ENCODE results near the gene RAB11FIP2.

Gene RAB11FIP2

DNA sequence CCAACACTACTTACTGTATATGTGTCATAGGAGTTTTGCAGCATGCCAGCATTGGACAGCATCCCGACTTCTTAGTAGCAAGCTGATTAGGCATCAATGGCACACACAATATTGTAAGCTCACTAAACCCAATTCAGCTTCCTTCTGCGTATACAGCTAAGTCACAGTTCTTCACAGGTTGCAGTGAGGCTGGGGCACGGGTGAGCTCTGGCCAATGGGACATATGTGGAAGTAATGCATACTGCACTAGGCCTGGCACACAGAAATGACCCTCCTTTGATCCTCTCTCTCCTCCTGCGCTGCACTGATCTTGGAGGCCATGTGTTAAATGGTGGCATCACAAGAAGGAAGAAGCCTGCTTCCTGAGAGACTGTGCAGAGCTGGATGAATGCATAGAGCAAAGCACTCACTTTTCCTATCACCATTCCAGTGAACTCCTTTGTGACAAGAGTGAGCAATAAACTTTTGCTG lies 11.9 kb downstream of the RAB11FIP2 start:
- no peak for DNase-seq

DNA sequence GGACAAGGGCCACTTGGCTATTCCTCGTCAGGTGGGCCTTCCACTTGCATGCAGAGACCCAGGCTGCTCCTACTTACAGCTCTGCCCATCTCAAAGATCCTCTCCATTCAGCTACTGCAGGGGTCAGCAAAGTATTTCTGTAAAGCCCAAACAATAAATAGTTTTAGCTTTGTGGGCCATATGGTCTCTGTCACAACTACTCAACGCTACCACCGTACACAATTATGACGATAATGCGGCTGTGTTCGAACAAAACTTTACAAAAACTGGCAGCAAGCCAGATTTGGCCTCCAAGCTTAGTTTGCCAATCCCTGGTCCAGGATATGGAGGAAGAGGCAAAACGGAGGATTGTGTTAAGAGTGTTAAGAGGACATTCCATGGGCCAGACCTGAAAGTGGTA lies 12.8 kb downstream of the RAB11FIP2 start:
- DNase-seq = peak; percentile 8

DNA sequence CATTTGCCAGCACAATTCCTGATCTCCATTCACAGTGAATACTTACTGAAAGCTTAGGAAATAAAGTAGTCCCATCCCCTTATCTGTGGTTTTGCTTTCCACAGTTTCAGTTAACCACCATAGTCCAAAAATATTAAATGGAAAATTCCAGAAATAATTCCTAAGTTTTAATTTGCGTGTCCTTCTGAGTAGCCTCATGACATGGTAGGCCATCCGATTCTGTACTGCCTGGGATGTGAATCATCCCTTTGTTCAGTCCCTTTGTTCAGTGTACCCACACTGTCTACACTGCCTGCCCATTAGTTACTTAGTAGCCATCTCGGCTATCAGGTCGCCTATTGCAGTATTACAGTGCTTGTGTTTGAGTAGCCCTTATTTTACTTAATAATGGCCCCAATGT lies 14.2 kb downstream of the RAB11FIP2 start:
- DNase-seq = no peak

DNA sequence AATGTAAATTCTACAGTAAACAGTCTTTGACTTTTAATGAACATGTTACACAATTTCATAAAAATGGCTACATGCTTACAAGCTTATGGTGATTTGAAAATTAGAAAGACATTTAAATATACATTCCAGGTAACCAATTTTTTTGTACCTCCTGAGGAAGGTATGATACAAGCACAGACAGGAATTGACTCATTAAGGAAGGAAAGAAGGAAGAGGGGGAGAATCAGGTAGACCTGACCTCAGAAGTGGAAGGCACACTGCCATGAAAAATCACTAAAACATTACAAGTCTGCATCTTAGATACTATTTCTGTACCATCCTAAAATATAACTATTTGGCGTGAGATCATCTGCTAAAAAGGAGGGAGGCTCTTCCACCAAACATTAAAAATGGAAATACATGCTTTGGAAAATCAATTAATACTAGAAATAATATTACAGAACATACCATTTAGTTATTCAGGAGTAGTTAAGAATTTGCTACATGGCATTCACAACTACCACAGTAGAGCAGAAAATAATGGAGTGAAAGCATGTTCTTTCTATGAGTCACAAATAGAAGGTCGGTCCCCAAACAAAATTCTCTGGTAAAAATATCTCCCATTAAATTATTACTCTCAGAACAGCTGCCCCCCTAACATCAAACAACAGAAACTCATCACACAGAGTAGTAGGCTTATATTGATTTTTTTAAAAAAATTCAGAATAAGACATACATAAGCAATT lies 15.2 kb downstream of the RAB11FIP2 start:
- no peak for DNase-seq

DNA sequence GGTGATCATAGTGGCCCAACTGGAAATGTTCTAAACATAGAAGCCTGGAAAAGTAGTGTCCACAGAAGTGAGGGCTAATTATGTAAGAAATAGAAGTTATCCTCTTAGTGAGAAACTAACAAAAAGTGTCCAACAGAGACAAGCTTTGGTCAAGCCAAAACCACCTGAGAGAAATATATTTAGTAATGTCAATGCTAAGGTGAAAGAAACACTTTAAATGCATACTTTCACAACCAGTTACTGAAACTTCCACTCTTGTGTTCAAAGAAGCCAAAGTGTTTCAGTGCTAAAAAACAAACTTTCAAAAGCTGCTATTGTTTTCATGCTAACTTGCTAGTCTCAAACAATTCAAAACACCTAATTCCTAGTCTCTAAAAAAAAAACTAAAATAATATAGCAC lies 18.1 kb downstream of the RAB11FIP2 start:
- no peak for DNase-seq

DNA sequence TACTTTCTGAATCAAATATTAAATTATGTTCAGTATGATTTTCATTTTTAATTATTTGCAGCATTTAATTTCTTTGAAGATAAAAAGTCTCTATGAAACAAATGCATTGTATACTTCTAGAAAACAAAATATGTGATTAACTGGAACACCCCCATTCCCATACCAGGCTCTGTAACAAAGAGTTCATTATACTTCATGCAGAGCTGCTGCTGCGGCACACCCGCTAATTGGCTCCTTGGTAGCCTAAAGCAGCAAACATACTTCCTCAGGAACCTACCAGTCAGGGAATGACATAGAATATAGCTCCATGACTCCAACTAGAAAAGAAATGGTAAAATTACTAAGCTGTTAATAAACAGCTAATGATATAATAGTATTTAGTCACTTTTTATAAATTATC lies 19.3 kb downstream of the RAB11FIP2 start:
- DNase-seq = no peak

DNA sequence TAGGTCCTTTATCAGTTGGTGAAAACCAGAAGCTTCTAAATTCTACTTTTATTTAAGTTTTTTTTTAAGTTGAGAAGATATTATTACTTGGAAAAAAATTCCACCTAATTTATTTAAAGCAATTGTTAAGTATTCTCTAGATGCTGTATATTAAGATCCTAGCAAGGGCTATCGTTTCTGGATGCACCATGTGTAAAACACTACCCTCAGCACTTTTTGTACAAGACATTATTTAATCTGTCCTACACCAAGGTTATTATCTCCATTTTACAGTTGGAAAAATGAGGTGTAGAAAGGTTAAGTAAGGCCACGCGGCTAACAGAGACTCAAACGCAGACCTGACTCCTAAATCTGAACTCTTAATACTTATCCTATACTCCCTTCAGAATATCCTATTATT lies 19.8 kb downstream of the RAB11FIP2 start:
- no peak for DNase-seq

DNA sequence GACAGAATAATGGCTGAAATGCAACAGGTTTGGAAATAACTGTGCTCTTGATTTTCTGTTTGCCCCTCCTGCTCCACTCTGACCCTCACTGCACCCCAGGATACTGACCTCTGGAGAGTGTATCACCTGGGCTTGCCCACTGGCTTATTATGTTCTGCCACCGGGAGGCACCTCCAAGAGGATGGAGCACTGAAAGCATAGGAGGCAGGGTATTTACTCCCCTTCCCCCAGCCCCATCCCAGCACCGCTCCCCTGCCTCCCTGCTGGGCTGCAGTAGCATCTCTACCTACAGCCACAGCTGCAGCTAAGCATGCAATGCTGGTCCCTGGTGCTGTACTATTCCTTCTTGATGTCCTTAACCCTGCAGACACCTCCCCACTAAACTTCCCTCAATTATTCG lies 26.4 kb downstream of the RAB11FIP2 start:
- no peak for DNase-seq

DNA sequence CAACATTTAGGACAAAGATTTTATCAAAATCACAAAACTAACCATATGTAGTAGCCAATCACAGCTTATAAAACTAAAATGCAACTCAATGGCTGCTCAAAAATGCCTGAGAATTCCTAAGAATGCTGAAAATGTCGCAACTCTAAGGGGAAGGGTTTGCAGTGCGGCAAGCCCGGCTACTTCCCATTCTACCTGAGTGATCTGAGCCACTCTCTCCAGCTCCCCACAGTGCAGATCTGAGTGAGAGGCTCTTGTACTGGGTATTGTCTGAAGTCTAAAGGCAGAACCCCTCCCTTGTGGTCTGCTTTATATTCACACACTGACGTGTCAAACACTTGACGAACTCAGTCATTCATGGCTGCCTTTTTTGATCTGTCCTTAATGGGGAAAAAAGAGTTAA lies 28.9 kb downstream of the RAB11FIP2 start:
- DNase-seq = no peak

DNA sequence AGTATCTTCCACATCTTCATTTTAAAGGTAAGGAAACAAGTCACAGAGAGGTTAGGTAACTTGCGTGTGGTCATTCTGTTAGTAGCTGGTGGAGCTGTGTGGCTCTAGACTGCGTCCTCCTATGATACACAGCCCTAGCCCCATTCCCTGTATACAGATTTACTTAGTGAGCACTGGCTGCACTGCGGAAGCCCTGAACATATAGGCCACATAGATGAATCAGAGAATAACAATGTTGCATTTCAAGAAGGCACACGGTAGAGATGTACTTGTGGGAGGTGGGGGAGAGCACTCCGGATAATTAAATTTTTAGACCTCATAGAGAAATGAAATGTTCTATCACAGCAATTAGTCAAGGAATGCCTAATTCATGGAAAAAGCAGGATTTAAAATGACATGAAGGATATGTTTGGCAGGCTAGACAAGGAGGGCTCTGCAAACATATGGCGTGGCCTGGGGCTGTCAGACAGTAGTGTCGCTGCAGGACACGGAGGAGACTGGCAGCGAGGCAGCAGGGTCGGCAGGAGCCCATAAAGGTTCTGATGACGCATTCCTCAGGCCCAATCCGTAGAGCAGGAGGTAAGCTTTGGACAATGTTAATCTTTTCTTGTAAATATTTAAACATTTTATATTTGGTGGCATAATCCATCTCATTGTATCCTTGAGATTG lies 29.5 kb downstream of the RAB11FIP2 start:
- no peak for DNase-seq

DNA sequence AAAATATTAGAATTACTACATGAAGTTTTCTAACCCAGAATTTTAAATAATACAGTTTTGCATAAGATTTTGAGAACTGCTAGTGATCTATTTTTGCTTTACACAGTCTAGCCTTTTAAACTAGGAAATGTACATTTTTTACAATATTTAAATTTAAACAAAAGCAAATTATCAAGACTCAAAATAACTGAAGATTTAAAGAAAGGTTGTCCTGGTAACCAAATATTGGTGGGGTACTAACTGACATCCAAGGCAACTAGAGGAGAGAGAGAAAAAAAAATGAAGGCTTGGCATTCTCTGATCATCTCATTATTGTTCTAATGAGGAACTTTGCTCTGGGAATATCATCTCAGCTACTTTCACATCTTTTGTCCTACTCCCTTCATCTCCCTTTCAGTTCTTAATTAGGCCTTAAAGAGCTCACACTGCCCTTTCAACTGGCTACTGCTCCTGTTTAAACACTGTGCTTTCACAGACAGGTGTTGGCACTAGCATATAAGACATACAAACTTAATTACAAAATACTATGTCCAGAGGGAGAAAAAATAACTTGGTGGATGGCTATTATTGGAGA lies 33.7 kb downstream of the RAB11FIP2 start:
- no peak for DNase-seq

DNA sequence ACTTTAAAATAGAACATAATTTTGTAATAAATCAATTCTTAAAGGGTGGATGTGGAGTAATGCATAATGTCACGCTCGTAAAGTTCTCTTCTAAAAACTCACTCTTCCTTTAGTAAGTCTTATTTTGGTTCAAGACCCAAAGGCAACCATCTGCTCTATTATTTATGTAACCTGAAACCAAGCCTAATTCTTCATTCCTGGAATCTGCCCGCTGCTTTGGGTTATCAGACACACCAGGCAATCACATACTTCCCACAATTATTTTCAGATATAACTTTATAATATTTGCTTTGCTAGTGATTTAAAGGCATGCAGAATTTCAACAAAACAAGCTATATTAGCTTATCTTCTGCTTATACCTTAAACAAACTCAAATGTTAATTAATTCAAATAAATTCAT lies 39.0 kb downstream of the RAB11FIP2 start:
- no peak for DNase-seq

DNA sequence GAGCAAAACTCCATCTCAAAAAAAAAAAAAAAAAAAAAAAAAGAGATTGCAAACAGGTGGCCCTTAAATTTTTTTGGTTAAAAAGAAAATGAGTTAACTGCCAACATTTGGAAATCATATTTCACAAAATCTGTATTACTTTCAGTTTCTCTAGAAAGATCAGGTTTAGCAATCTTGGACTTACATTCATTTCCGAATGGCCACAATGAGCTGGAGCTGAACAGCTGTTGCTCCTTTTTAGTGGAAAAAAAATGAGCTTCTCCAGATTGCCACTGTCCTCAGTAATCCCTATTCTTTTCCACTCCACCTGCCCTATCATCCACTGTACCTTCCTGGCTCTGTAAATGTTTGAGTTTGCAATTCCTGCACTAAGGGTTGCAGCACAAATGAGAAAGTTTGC lies 43.6 kb downstream of the RAB11FIP2 start:
- DNase-seq = no peak

DNA sequence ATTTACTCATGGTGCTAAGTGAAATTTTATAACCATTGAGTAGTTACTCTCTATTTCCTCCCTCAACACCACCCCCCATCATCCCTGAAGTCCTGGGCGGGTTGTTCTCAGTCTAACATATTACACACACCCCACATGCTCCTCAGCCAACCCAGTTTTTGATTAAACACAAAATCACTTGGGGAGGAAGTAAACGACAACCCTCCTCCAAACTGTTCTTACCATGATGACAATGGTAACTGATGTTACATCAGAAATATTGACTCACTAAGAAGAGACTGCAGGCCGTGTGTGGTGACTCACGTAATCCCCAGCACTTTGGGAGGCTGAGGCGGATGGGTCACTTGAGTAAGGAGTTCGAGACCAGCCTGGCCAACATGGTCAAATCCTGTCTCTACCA lies 44.2 kb downstream of the RAB11FIP2 start:
- DNase-seq = peak; percentile 53

DNA sequence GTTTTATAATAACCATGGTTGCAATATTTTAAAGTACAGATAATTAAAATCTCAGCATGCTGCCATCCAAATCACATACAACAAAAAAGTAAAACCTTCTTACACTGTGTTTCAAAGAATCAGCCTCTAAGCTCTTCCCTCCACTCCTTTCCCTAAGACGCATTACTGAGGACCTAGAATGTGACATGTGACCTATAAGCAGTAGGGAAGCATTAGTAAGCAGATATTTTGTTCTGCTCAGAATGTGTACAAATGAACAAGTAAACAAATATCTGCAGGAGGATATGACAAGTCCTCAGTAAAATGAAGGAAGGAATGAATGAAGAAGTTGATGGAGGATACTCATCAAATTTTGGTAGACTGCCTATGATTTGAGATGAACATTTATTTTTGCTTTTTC lies 49.1 kb downstream of the RAB11FIP2 start:
- DNase-seq = peak; percentile 45

DNA sequence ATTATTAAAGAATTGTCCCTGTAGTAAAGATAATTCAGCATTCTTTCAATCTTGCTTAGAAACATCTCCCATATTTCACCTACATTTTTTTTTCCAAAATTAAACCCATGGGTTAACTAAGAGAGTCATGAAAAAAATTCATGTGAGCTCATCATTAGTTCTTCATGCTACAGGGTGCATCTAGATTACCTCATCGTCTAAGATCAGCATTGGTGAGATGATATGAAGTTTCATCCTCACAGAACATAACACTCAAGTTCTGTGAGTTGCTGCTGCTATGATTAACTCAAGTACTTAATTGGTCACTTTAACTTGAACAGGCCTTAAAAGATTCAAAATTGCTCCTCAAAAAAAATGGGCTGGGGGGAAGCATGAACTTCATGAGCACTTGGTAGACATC lies 50.0 kb downstream of the RAB11FIP2 start:
- no peak for DNase-seq

DNA sequence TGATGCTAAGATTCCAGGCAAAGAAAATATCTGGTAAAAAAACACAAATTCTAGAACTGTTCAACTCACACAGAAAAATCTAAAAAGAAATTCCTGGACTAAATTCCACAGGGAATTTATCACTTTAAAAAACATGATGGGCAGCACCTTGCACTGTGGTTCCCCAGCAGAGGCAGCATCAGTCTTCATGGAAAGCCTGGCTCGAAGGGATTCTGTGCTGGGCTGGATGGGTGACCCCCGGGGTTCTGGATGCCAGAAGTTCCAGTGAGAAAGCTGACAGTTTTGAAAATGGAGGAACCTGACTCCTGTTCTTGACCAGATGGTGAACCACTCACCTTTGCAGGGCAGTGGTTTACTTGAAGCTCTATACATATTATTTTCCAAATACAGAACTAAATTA lies 52.0 kb downstream of the RAB11FIP2 start:
- DNase-seq = no peak

DNA sequence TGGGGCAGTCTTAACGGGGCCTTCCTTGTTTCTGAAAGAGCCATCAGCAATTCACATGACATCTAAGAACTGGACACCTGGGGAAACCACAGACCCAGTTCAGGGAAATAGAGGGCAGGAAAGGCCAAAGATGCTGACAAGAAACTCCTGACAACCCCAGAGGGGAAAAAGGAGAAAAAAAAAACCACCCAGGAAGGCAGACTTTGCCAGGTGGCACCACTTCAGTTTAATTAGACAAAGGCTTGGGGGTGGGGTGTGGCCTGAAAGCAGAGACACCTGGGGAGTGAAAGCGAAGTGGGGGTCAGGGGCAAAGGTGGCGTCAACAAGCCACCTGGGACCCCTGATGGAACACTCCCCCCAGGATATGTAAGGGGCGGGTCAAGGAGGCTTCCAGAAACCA lies 53.6 kb downstream of the RAB11FIP2 start:
- no peak for DNase-seq

DNA sequence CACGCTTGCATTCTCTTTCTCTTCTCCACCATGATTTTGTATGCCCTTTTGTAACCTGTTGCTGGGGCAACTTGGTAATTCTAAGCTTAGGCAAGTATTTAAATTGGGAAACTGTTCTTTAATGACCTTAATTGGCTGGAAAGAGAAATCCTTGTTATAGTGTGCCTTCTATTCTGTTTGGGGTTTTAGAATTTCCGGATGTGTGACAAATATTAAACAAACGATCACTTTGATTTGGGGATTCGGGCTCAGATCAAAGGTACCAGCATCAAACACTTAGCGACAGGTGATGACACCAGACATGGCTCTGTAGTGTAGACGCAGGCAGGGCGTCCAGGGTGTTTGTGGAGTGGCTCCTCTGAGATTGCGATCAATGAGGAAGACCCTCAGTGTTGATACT lies 55.0 kb downstream of the RAB11FIP2 start:
- DNase-seq = no peak

DNA sequence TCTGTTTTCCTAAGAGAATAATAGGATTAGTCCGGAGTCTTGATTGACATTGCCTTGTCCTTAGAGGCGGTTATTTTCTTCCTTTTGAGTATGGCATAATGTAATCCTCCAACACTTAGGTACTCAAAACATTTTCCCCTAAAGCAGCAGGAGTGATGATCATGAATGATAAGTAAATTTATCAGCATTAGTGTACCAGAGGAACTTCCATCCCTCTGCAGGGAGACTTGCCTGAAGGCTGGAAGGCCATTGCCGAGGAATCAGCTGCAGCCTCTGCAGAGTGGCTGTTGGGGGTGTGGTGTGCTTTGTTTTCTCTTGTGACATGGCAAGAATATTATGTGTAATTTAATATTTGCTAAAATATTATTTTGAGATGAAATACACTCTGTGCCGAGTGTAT lies 56.8 kb downstream of the RAB11FIP2 start:
- no peak for DNase-seq

DNA sequence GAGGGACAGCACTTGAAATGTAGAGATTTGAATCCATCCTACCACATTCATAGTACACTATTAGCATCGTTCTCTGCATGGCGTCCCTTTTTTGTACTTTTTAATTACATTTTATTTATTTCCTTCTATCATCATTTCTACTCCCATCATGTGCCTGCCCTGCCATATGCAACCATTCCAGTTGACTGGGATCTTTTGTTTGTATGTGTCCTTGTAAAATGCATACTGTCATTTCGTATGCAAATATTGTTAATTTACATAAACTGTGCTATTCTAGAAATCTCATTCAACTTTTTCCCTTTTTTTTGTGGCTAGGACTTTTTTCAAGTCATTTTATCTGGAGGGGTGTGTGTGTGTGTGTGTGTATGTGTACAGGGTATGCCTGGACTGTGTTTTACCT lies 57.9 kb downstream of the RAB11FIP2 start:
- DNase-seq = no peak

DNA sequence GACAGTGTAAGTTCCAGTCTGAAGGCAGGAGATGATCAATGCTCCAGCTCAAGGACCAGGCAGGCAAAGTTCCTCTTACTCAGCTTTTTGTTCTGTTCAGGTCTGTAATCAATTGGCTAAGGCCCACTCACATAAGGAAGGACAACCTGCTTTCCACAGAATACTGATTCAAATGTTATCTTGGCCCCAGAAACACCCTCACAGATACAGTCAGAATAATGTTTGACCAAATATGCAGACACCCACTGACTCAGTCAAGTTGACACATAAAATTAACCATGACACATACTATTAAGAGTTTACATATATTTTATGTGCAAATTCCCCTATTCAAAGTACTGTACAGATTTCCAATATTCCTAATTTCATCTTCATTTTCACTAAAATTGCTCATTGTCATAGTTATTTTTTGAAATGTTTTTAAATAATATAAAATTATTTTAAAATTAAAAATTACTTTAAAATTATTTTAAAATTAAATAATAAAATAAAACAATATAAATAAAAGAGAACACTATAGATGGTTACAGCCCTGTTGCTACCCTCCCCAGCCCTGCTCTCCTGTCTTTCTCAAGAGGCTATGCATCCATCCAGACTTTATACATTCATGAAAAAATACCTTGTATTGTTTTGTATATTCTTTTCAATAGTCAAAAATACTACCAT lies 59.4 kb downstream of the RAB11FIP2 start:
- DNase-seq = no peak

DNA sequence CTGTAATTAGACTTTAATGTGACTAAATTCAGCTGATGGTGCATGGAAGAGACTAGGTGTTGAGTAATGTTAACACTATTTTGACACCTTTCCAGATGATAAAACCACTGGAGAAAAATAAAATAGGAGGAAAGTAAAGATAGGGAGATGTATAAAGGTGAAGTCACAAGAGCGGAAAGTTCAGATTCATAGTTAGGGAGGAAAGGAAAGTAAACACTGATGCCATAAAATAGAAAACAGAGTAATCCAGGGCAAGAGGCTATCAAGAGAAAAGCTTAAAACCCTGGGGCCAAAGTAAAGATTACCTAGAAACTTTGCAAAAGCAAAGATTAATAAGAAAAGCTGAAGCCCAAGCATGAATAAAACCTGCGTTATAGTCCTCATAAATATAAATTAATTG lies 62.8 kb downstream of the RAB11FIP2 start:
- DNase-seq = no peak

All from HCEC 1CT (cell line).